Naive thymus-derived CD4-positive, alpha-beta T cell (primary cell): ENCODE measurements around the gene L2HGDH. TPM values are rescaled to one million over a fixed set of nuclear protein-coding genes. Genes with fewer than 3 reads are reported as not detected.
A peak's percentile ranks its signal among the peaks of the same experiment; 100 is the strongest.

Experiments used
- ATAC-seq: fragments of 150-1000 bp; cut with Tn5 transposase; 2 replicates; pipeline ENCODE4 v1.10.0; 2021; ENCODE audit warnings: mild to moderate bottlenecking, moderate library complexity
- CTCF ChIA-PET: fragments of 350-600 bp; sonication (Branson Sonifier 250); formaldehyde crosslinking; loops from one replicate; lab custom pipeline; 2021; ENCODE audit warnings: antibody characterized with exemption; lab: Charles Lee
- POLR2A ChIA-PET: fragments of 350-600 bp; sonication (Branson Sonifier 250); formaldehyde crosslinking; loops from one replicate; lab custom pipeline; 2021; ENCODE audit warnings: antibody characterized with exemption, inconsistent platforms; lab: Charles Lee
- DNase-seq, 9 donors: peaks; one replicate each; pipeline versions ENCODE4 v3.0.0 to v3.0.0-alpha.2; 2020 to 2022; ENCODE audit warnings: mixed read lengths in 1 of 9
- H3K27ac ChIP-seq: one replicate; pipeline ENCODE4 v1.7.0; 2013; ENCODE audit warnings: mild to moderate bottlenecking, low read depth, low read length, moderate library complexity
- H3K27me3 ChIP-seq, 2 donors: one replicate each; pipeline ENCODE4 v1.7.0; 2013; ENCODE audit warnings: low read length in 2 of 2, mild to moderate bottlenecking in 2 of 2, moderate library complexity in 2 of 2; ENCODE audit not compliant: control insufficient read depth in 2 of 2, insufficient read depth in 2 of 2
- H3K36me3 ChIP-seq, 3 experiments: 1 replicate in 2 of 3; 2 replicates in 1 of 3; pipeline ENCODE4 v1.7.0; 2013; ENCODE audit warnings: low read length in 3 of 3, mild to moderate bottlenecking in 3 of 3, moderate library complexity in 1 of 3; ENCODE audit not compliant: insufficient read depth in 3 of 3, control insufficient read depth in 2 of 3
- H3K4me1 ChIP-seq, 2 donors: one replicate each; pipeline ENCODE4 v1.7.0; 2013; ENCODE audit warnings: low read length in 2 of 2, mild to moderate bottlenecking in 2 of 2, moderate library complexity in 1 of 2; ENCODE audit not compliant: control insufficient read depth in 2 of 2, insufficient read depth in 2 of 2
- H3K4me3 ChIP-seq: 2 replicates; pipeline ENCODE4 v1.7.0; 2013; ENCODE audit warnings: mild to moderate bottlenecking, low read length
- H3K9me3 ChIP-seq, 3 experiments: 1 replicate in 2 of 3; 2 replicates in 1 of 3; pipeline ENCODE4 v1.7.0; 2013; ENCODE audit warnings: low read length in 3 of 3; ENCODE audit not compliant: control insufficient read depth in 2 of 3
- H3K27ac Mint-ChIP-seq, 9 donors: one replicate each; pipeline ENCODE4 v1.8.0; 2020 to 2022; ENCODE audit warnings: mixed read lengths in 9 of 9, mild to moderate bottlenecking in 8 of 9, moderate library complexity in 5 of 9, inconsistent platforms in 2 of 9
- H3K27me3 Mint-ChIP-seq, 5 donors: one replicate each; pipeline ENCODE4 v1.8.0; 2021 to 2022; ENCODE audit warnings: mixed read lengths in 5 of 5, mild to moderate bottlenecking in 1 of 5
- H3K36me3 Mint-ChIP-seq, 5 donors: one replicate each; pipeline ENCODE4 v1.8.0; 2020 to 2022; ENCODE audit warnings: mixed read lengths in 5 of 5, mild to moderate bottlenecking in 3 of 5, inconsistent platforms in 1 of 5
- H3K4me1 Mint-ChIP-seq, 7 donors: one replicate each; pipeline ENCODE4 v1.8.0; 2020 to 2022; ENCODE audit warnings: mixed read lengths in 7 of 7, mild to moderate bottlenecking in 3 of 7, inconsistent platforms in 1 of 7
- H3K4me3 Mint-ChIP-seq, 10 donors: one replicate each; pipeline ENCODE4 v1.8.0; 2020 to 2022; ENCODE audit warnings: mild to moderate bottlenecking in 10 of 10, mixed read lengths in 10 of 10, moderate library complexity in 6 of 10, inconsistent platforms in 2 of 10
- H3K9me3 Mint-ChIP-seq, 11 donors: one replicate each; pipeline ENCODE4 v1.8.0; 2020 to 2022; ENCODE audit warnings: mixed read lengths in 11 of 11, mild to moderate bottlenecking in 4 of 11, inconsistent platforms in 1 of 11, moderate library complexity in 1 of 11
- intact Hi-C, 2 donors: fragments of 100-400 bp; cut with micrococcal nuclease; formaldehyde crosslinking; loops; one replicate each; pipeline ENCODE4 v1.15.1; 2023
- polyA plus RNA-seq, 2 donors: library from polyadenylated mRNA; unstranded; fragments of 300-500 nt; fragmentation: Illumina TruSeq; gene quantifications; one replicate each; pipeline ENCODE4 v1.2.3, GENCODE V29; 2021
- total RNA-seq, 6 experiments: library from RNA in 5 of 6; stranded (reverse) in 5 of 6; gene quantifications; 1 replicate in 5 of 6; 2 replicates in 1 of 6; pipeline ENCODE4 v1.2.3 and lab custom pipeline; 2021 to 2026

Gene L2HGDH
- total and polyA plus RNA-seq, 7 experiments from 2014 or later = 3.0 to 10.1 (median 4.8) TPM

- Mint-ChIP-seq H3K36me3 (peaks cover 0 to 20% (median 4%) of the 10 kb centered on the region in 5 donors), H3K4me3 (no peak overlapping the region), H3K4me1 (peaks cover 0 to 9% (median under 1%) of the 10 kb centered on the region in 7 donors), H3K27me3 (peaks cover 0 to 19% (median 0%) of the 10 kb centered on the region in 5 donors), H3K27ac (peak overlapping the region in 2 of 9 donors; percentile 21 to 23), H3K9me3 (peaks cover 0 to 1% (median 0%) of the 10 kb centered on the region in 11 donors)
- ATAC-seq = no peak
- no peaks in the 10 kb centered on the region for H3K27me3 ChIP-seq
- ChIA-PET CTCF (no interaction called here), POLR2A (no interaction called here)
- H3K27ac ChIP-seq = no peak overlapping the region
- no peak for DNase-seq
- H3K4me1 ChIP-seq = no peaks in the 10 kb centered on the region
- H3K9me3 ChIP-seq = no peaks in the 10 kb centered on the region
- intact Hi-C loops = no loop called here
- H3K36me3 ChIP-seq = no peaks in the 10 kb centered on the region
- H3K4me3 ChIP-seq = no peak overlapping the region
Observed at GRCh38 chr14:50348933-50349332, 36.9 kb upstream of the L2HGDH start.

GRCh38 chr14:50347521-50347920, 35.5 kb upstream of the L2HGDH start:
- H3K4me1 ChIP-seq = no peaks in the 10 kb centered on the region
- H3K9me3 ChIP-seq = no peaks in the 10 kb centered on the region
- H3K27me3 ChIP-seq = no peaks in the 10 kb centered on the region
- ATAC-seq (no peak), DNase-seq (no peak)
- intact Hi-C loops = no loop called here
- H3K4me3 ChIP-seq = no peak overlapping the region
- no peaks in the 10 kb centered on the region for H3K36me3 ChIP-seq
- no peak overlapping the region for H3K4me3 Mint-ChIP-seq
- peak overlapping the region in 2 of 9 donors; percentile 0 to 13 for H3K27ac Mint-ChIP-seq
- peaks cover 0 to 1% (median 0%) of the 10 kb centered on the region in 11 donors for H3K9me3 Mint-ChIP-seq
- peaks cover 0 to 16% (median 4%) of the 10 kb centered on the region in 5 donors for H3K36me3 Mint-ChIP-seq
- peaks cover 0 to 21% (median 14%) of the 10 kb centered on the region in 7 donors for H3K4me1 Mint-ChIP-seq
- no peak overlapping the region for H3K27ac ChIP-seq
- peaks cover 0 to 19% (median 0%) of the 10 kb centered on the region in 5 donors for H3K27me3 Mint-ChIP-seq
- ChIA-PET CTCF (no interaction called here), POLR2A (interaction anchor here (1.0 kb wide), 1 partner anchor 20 kb away, joined by 4 read pairs; no protein-coding TSS in a partner anchor)

GRCh38 chr14:50345846-50346422, 33.9 kb upstream of the L2HGDH start:
- peaks cover 0 to 1% (median 0%) of the 10 kb centered on the region in 11 donors for H3K9me3 Mint-ChIP-seq
- peaks cover 0 to 13% (median 4%) of the 10 kb centered on the region in 5 donors for H3K36me3 Mint-ChIP-seq
- H3K4me3 Mint-ChIP-seq = no peak overlapping the region
- intact Hi-C loops = loop anchor here in 1 of 2 donors (2.0 kb wide), 1 partner anchor 25 kb away; no protein-coding TSS in a partner anchor
- CTCF ChIA-PET = no interaction called here
- Histone ChIP-seq H3K27me3 (no peaks in the 10 kb centered on the region), H3K4me3 (no peak overlapping the region), H3K4me1 (no peaks in the 10 kb centered on the region), H3K36me3 (no peaks in the 10 kb centered on the region), H3K9me3 (no peaks in the 10 kb centered on the region), H3K27ac (no peak overlapping the region)
- H3K27me3 Mint-ChIP-seq = peaks cover 0 to 19% (median 0%) of the 10 kb centered on the region in 5 donors
- POLR2A ChIA-PET = interaction anchor here (0.8 kb wide), 1 partner anchor 212 kb away, joined by 3 read pairs; no protein-coding TSS in a partner anchor
- H3K27ac Mint-ChIP-seq = peak overlapping the region in 1 of 9 donors; percentile 15
- peaks cover 0 to 23% (median 16%) of the 10 kb centered on the region in 7 donors for H3K4me1 Mint-ChIP-seq
- no peak for DNase-seq
- ATAC-seq = no peak

- ChIA-PET POLR2A (interaction anchor here (0.8 kb wide), 2 partner anchors 187 to 213 kb away, joined by 3 to 4 read pairs; no protein-coding TSS in a partner anchor), CTCF (no interaction called here)
- Mint-ChIP-seq H3K27me3 (peaks cover 0 to 19% (median 0%) of the 10 kb centered on the region in 5 donors), H3K4me1 (peaks cover 0 to 23% (median 16%) of the 10 kb centered on the region in 7 donors), H3K36me3 (peaks cover 0 to 15% (median 4%) of the 10 kb centered on the region in 5 donors), H3K4me3 (no peak overlapping the region), H3K27ac (peak overlapping the region in 2 of 9 donors; percentile 23 to 67), H3K9me3 (peaks cover 0 to 1% (median 0%) of the 10 kb centered on the region in 11 donors)
- no peaks in the 10 kb centered on the region for H3K9me3 ChIP-seq
- no peaks in the 10 kb centered on the region for H3K4me1 ChIP-seq
- DNase-seq = no peak
- H3K27ac ChIP-seq = no peak overlapping the region
- peaks cover 0 to 5% (median 0%) of the 10 kb centered on the region in 3 experiments for H3K36me3 ChIP-seq
- H3K4me3 ChIP-seq = no peak overlapping the region
- H3K27me3 ChIP-seq = no peaks in the 10 kb centered on the region
- intact Hi-C loops = loop anchor here (2.0 to 5.0 kb wide), 2 partner anchors 24 to 97 kb away; no protein-coding TSS in a partner anchor
- ATAC-seq = no peak
Observed at GRCh38 chr14:50344876-50345563, 33.0 kb upstream of the L2HGDH start.

- Histone ChIP-seq H3K4me1 (no peaks in the 10 kb centered on the region), H3K9me3 (no peaks in the 10 kb centered on the region), H3K4me3 (no peak overlapping the region), H3K27ac (no peak overlapping the region), H3K36me3 (peaks cover 0 to 7% (median 0%) of the 10 kb centered on the region in 3 experiments), H3K27me3 (no peaks in the 10 kb centered on the region)
- ATAC-seq (peak; percentile 45), DNase-seq (peak in 1 of 9 donors; percentile 63)
- ChIA-PET POLR2A (interaction anchor here (0.6 to 0.8 kb wide), 2 partner anchors 188 to 579 kb away, joined by 3 to 4 read pairs; no protein-coding TSS in a partner anchor), CTCF (no interaction called here)
- peak overlapping the region in 4 of 9 donors; percentile 22 to 67 (median 56) for H3K27ac Mint-ChIP-seq
- peaks cover 0 to 23% (median 16%) of the 10 kb centered on the region in 7 donors for H3K4me1 Mint-ChIP-seq
- H3K4me3 Mint-ChIP-seq = no peak overlapping the region
- H3K36me3 Mint-ChIP-seq = peaks cover 0 to 18% (median 4%) of the 10 kb centered on the region in 5 donors
- intact Hi-C loops = loop anchor here (2.0 to 5.0 kb wide), 2 partner anchors 23 to 98 kb away; no protein-coding TSS in a partner anchor
- H3K9me3 Mint-ChIP-seq = no peaks in the 10 kb centered on the region
- peaks cover 0 to 19% (median 0%) of the 10 kb centered on the region in 5 donors for H3K27me3 Mint-ChIP-seq
Observed at GRCh38 chr14:50344116-50344775, 32.2 kb upstream of the L2HGDH start.

GRCh38 chr14:50343434-50343833, 31.4 kb upstream of the L2HGDH start:
- ATAC-seq (no peak), DNase-seq (no peak)
- Histone ChIP-seq H3K9me3 (no peaks in the 10 kb centered on the region), H3K27ac (no peak overlapping the region), H3K27me3 (no peaks in the 10 kb centered on the region), H3K4me1 (no peaks in the 10 kb centered on the region), H3K4me3 (no peak overlapping the region), H3K36me3 (peaks cover 0 to 12% (median 0%) of the 10 kb centered on the region in 3 experiments)
- POLR2A ChIA-PET = interaction anchor here (0.6 kb wide), 1 partner anchor 578 kb away, joined by 3 read pairs; no protein-coding TSS in a partner anchor
- peaks cover 2 to 18% (median 8%) of the 10 kb centered on the region in 5 donors for H3K36me3 Mint-ChIP-seq
- H3K27ac Mint-ChIP-seq = peak overlapping the region in 1 of 9 donors; percentile 26
- H3K9me3 Mint-ChIP-seq = no peaks in the 10 kb centered on the region
- H3K4me3 Mint-ChIP-seq = no peak overlapping the region
- H3K27me3 Mint-ChIP-seq = peaks cover 0 to 16% (median 0%) of the 10 kb centered on the region in 5 donors
- H3K4me1 Mint-ChIP-seq = peaks cover 0 to 23% (median 16%) of the 10 kb centered on the region in 7 donors
- intact Hi-C loops = loop anchor here in 1 of 2 donors (5.0 kb wide), 1 partner anchor 99 kb away; no protein-coding TSS in a partner anchor
- CTCF ChIA-PET = interaction anchor here (1.3 to 1.4 kb wide), 2 partner anchors 371 to 432 kb away, joined by 3 to 4 read pairs; no protein-coding TSS in a partner anchor
